ENCODE results near the gene WWC2.

GRCh38 chr4:183249854-183250253, 150.8 kb downstream of the WWC2 start:
- TF ChIP-seq CTCF (IDR thresholded peaks at IDR 0.05; ENCODE audit: insufficient read depth, low read length) (peak; percentile 5), POLR2AphosphoS5 (IDR thresholded peaks at IDR 0.05; ENCODE audit: low read depth) (no peak)

All from HL-60 (cell line).